Airway epithelial cell (primary cell): Measurements from ENCODE around the gene KCTD14. TPM values are rescaled to one million over a fixed set of nuclear protein-coding genes. Genes with fewer than 3 reads are reported as not detected.

Experiments used
- total RNA-seq: library from RNA; depleted of rRNA; stranded (reverse); fragments of >200 nt; gene quantifications from 2 replicates; pipeline ENCODE4 v1.2.3, GENCODE V29; 2015

Gene KCTD14
- total RNA-seq = 6.0 and 7.1 TPM in 2 replicates

GRCh38 chr11:78022397-78023396, at the start of gene KCTD14:
Gene KCTD14, minus strand, starts transcription at chr11:78023276. Its CDS starts 27 bp downstream, at chr11:78023249.

GRCh38 chr11:78063440-78064181, 40.5 kb upstream of the KCTD14 start, which contains the start of gene THRSP:
Gene THRSP, plus strand, starts transcription at chr11:78063861. Its CDS starts 21 bp downstream, at chr11:78063882.

GRCh38 chr11:77994434-77995362, 28.4 kb downstream of the KCTD14 start, which contains the start of gene INTS4:
Gene INTS4, minus strand, starts transcription at chr11:77994668. Its CDS starts 25 bp downstream, at chr11:77994643.

Other genes with a start within 250 kb of the KCTD14 start
- gene RSF1, start 202.6 kb downstream of the KCTD14 start, total RNA-seq = 16.3 and 40.6 TPM in 2 replicates
- 10.3 and 16.3 TPM in 2 replicates for gene AAMDC, start 202.1 kb downstream of the KCTD14 start, total RNA-seq
- gene INTS4, start 28.6 kb downstream of the KCTD14 start, total RNA-seq = 8.2 and 14.6 TPM in 2 replicates
- gene THRSP, start 40.6 kb upstream of the KCTD14 start, total RNA-seq = not detected in 2 replicates
- gene NDUFC2, start 56.6 kb upstream of the KCTD14 start, total RNA-seq = 120 and 157 TPM in 2 replicates
- 18.8 and 28.4 TPM in 2 replicates for gene ALG8, start 116.3 kb upstream of the KCTD14 start, total RNA-seq
- gene KCTD21, start 165.3 kb upstream of the KCTD14 start, total RNA-seq = 9.8 and 12.1 TPM in 2 replicates
- gene USP35, start 165.6 kb upstream of the KCTD14 start, total RNA-seq = 4.6 and 5.8 TPM in 2 replicates